ENCODE measurements around the gene HOXA9.

DNA sequence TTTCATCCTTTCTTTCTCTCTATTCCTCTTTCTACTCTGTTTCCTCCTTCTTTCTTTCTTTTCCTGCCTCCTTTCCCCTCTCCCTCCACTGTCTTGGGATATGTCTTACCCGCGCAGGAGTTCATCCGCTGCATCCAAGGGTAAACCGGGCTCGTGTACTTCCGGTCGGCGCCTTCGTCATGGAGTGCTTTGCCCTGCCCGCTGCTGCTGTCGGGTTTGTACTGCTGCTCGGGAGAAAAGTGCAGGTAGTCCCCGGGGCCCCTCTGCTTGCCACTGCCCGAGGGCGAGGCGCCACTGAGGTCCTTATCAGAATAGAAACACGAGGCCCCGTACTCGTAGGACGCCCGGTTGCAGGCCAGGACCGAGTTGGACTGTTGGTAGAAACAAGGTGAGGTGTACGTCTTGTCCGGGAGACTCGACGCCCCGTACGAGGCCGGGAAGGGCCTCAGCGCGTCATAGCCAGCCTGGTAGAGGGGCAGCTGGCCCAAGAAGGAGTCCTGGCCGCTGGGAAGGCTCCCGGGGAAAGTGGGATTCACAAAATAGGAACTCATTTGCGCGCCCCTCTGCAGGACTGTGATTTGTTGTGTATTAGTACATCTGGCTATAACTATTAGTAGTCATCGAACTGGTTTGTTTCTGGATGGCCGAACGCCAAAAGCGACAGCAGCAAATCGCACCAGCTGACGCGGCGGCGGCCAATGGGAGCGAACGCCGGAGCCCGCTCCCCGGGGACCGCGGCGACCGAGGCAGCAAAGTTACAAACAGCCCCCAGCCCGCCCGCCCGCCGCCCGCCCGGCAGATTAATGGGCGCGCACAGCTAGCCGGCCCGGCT lies 17.9 kb downstream of the HOXA9 start, which contains the start of gene HOXA6:
- TF ChIP-seq, protein P1, sequence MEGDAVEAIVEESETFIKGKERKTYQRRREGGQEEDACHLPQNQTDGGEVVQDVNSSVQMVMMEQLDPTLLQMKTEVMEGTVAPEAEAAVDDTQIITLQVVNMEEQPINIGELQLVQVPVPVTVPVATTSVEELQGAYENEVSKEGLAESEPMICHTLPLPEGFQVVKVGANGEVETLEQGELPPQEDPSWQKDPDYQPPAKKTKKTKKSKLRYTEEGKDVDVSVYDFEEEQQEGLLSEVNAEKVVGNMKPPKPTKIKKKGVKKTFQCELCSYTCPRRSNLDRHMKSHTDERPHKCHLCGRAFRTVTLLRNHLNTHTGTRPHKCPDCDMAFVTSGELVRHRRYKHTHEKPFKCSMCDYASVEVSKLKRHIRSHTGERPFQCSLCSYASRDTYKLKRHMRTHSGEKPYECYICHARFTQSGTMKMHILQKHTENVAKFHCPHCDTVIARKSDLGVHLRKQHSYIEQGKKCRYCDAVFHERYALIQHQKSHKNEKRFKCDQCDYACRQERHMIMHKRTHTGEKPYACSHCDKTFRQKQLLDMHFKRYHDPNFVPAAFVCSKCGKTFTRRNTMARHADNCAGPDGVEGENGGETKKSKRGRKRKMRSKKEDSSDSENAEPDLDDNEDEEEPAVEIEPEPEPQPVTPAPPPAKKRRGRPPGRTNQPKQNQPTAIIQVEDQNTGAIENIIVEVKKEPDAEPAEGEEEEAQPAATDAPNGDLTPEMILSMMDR (IDR thresholded peaks at IDR 0.05 in 8 of 11, conservative IDR thresholded peaks at IDR 0.05 in 3 of 11) = no peak
- no peak for TF ChIP-seq POLR2A (IDR thresholded peaks at IDR 0.05)
